IPS DF 4.7 (cell line): ENCODE results near the gene FERMT1.
"Not testable (repeated sequence)": the region's sequence is repeated elsewhere in the genome, so short reads cannot be mapped to it uniquely, and the experiment has no call there.

Experiments used
- DNase-seq: peaks from one replicate; pipeline ENCODE4 v3.0.0-alpha.2; 2013; ENCODE audit warnings: low spot score; ENCODE audit errors: extremely low read depth

FERMT1 gene

DNA sequence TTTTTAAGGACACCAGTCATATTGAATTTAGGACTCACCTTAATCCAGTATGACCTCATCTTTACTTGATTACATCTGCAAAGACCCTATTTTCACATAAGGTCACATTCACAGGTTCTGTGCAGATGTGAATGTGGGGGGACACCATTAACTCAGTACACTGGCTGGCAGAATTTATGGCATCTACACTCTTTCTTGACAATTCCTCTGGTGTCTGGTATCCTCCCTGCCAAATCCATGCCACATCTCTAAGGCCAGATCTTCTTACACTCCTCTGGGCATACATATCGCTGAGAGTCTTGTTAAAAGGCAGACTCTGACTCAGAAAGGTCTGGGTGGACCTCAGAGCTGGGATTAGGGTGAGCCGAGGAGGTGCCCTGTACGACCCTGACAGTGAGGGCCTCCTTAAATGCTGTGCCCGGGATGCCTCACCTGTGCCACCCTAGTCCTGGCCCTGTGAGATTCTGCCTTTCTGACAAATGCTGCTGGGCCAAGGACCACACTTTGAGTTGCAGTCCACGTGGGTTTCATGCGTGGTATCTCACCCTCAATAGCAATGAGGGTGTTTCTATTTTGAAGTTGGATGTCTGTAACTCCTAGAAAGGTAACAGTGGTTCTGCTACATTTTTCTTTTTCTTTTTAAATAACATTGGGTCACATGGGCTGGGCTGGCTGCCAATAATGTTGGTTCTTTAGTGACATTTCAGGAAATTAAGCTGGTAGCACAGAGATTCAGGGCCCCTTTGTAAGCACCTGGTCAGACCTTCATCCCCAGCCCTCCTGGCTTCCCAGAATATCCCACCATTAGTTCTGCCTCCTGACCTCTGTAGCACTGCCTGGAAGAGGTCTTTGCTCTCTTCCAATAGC is 51.8 kb downstream of the FERMT1 start:
- DNase-seq: no peak

DNA sequence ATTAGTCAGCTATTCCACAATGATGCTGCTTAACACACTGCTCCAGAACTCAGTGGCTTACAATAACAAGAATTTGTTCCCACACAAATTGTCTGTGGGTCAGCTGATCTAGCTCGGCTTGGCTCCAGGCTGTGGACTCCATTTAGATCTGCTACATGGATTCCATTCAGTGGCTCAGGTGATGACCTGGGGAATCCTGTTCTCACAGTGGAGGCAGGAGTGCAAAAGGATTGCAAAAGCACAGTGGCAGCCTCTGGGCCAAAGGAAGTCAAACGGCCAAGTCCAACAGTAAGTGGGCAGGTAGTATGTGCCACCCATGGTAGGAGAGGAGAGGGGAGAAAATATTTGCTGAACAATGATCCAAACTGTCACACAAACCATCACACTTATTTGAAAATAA is 53.2 kb downstream of the FERMT1 start:
- no peak for DNase-seq

GRCh38 chr20:6067763-6068318 is 55.0 kb downstream of the FERMT1 start:
- DNase-seq: no peak

GRCh38 chr20:6066582-6066981 is 56.2 kb downstream of the FERMT1 start:
- no peak for DNase-seq

DNA sequence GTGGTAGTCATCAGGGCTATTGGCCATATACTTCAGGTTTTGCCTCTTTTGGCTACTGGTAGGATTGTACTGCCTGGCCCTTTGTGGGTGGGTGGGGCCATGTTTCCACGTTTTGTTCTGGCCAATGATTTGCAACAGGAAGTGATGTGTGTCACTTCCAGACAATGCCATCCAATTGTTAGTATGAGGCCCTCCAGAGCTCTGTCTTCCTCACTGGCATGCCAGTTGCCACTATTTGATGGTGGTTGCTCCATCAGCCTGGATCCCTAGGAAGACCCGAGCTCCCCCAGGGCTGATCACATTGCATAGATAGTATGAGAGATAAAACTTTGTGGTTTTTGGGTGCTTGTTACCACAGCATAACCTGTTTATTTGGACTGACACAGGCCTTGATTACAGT is 61.3 kb downstream of the FERMT1 start:
- DNase-seq: no peak

DNA sequence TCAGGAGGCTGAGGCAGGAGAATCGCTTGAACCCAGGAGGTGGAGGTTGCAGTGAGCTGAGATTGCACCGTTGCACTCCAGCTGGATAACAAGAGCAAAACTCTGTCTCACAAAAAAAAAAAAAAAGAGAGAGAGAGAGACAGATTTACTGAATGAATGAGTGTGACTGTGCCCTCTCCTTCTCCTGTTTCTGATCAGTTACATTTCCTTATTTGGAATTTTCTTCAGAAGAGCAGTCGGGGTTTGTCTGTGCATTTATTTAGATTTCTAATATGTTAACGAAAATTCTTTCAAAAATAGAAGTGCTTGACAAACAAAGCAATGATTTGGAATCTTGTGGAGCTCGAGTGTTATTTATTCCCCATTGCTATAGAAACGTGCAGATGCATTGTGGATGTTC is 62.6 kb downstream of the FERMT1 start:
- DNase-seq: no peak

DNA sequence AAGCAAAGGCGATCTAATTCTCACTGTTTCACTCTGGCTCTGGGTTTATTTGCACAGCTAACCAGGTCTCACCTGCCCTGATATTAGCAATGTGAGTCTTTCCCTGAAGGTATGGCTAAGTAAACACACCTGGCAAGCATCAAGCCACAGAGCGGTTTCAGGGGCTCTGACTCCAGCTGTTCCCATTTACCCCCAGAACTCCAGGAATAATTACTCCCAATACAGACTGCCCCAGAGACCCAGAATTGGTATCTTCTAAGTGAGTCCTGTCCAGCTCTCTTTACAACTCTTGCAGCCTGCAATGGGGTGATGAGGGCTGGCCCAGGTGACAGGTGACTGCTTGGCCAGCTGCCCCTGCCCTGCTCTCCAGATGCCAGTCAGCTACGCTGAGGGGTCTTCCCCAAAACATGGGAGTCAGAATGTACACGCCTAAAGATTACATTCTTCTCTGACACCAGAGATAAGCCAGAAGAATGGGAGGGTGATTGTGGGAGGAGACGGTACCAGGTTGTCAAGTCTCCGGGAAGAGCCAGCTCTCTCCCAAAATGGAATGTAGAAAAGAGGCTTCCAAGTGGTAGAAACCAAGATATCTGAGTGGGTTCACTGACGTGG is 64.0 kb downstream of the FERMT1 start:
- DNase-seq: no peak

- DNase-seq: no peak
Observed at GRCh38 chr20:6057691-6058090, 65.1 kb downstream of the FERMT1 start.

- DNase-seq: no peak
Observed at GRCh38 chr20:6057139-6057538, 65.7 kb downstream of the FERMT1 start.

DNA sequence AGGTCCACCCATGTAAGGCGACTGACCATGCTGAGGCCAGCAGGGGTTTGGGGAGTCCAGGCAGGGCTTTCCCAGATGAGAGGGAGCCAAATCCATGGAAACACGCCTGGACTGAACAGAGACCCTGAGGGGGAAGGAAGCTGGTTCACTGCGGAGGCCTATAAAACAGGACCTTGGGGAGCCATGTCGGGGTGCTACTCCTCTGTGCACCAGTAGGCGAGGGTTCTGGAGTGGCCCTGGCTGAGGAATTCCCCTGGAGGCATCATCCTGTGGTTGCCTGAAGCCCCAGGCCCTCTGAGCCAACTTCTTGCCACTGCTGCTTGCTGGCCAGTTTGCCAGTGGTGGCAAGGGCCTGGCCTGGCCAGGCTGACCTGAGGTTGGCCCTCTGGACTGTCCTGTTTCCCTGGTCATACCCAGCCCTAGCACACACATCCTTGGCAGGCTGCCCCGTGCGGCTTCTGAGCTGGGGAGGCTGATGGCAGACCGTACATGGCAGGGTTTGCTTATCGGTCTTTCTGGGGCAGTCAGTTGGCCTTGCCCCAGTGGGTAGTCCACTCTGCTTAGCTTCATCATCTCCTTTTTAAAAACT is 66.8 kb downstream of the FERMT1 start:
- no peak for DNase-seq

DNA sequence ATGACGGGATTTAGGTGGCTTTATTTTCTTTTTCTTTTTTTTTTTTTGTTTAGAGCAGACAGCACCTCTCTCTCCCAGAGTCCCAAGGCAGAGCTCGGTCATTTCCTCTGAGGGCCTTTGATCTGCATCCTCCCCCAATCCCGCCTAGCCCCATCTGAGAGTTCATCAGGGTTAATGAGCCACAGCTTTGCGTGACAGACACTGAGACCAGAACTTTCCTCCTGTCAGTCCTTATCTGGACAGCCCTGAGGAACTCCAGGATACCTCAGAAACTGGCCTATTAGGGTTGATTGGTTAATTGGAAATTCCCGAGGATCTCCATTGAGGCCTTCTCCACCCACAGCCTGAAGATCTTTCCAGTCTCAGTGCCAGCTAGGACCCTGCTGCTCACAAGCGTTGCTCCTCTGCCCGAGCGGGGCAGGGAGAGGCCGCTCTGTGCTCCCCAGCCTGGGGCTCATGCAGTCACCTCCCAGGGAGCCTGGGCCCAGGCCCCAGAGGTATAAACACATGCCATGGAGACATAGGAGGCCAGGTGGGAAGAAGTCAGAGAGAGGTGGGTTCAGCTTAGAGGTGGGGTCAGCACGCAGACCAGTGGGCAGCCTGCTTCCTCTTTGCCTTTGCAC is 67.6 kb downstream of the FERMT1 start:
- DNase-seq: no peak

DNA sequence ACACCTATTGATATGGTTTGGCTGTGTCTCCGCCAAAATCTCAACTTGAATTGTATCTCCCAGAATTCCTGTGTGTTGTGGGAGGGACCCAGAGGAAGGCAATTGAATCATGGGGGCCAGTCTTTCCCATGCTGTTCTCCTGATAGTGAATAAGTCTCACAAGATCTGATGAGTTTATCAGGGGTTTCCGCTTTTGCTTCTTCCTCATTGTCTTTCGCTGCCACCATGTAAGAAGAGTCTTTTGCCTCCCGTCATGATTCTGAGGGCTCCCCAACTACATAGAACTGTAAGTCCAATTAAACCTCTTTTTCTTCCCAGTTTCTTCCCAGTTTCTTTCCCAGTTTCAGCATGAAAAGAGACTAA is 68.2 kb downstream of the FERMT1 start:
- not testable (repeated sequence) for DNase-seq

GRCh38 chr20:6053776-6054688 is 68.8 kb downstream of the FERMT1 start, which contains the start of gene LRRN4:
TSS of gene LRRN4 (minus strand) at chr20:6054060. CDS start at chr20:6052799, 1,261 bp downstream.
- no peak for DNase-seq

- DNase-seq: no peak
Observed at GRCh38 chr20:6053064-6053775, 69.6 kb downstream of the FERMT1 start.

DNA sequence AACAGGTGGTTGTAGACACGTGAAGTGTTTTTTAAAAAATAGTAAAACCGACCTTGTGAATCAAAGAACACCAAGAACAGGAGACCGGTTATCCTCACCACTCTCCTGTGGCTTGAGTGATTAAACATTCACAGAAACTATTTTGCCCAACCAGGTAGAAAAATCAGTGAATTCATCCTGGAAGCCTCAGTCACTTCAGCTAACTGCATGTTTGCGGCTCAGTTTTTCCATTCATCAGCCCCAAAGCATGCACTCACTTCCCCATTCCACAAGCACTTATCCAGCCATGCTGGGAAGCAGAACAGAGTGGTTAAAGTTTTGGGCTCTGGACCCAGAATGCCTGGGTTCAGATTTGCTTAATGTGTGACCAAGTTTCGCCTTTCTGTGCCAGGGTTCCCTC is 71.3 kb downstream of the FERMT1 start:
- no peak for DNase-seq

GRCh38 chr20:6048391-6048790 is 74.4 kb downstream of the FERMT1 start:
- DNase-seq: no peak

GRCh38 chr20:6046432-6046831 is 76.4 kb downstream of the FERMT1 start:
- DNase-seq: no peak

DNA sequence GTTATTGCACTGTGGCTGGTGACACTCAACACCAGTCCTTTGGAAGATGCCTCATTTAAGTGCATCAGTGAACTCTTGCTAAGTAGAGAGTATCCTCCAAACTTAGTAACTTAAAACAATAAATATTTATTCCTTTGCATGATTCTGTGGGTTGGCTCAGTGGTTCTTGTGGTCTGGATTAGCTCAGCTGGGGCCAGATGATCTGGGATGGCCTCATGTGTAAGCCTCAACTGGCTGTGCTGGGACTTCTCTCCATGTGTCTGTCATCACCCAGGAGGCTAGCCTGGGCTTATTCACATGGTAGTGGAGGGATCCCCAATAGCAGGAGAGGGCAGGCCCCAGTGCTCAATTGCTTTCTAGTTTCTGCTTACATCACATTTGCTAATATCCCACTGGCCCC is 77.3 kb downstream of the FERMT1 start:
- DNase-seq: no peak

GRCh38 chr20:6044115-6044514 is 78.7 kb downstream of the FERMT1 start:
- no peak for DNase-seq

DNA sequence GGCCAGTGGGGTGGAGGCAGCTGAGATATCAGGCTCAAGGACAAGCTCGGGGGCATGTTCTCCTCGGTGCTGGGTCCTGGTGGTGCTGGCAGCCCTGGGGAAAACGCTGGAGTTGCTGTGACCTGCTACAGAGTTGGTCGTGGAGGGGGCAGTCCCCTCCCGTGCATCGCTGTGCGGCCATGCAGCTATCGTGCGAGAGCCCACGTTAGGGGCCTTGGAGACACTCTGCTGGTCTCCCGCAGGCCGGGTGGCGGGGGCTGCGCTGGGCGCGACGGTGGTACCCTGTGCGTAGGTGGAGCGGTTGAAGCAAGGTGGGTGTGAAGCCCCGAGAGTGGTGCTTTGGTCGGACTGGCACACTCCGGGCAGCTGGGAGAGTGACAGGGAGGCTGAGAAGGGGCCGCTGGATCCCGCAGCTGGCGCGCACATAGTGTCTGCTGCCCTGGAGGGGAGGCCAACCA is 81.0 kb downstream of the FERMT1 start:
- DNase-seq: no peak
